ENCODE data around the gene CAPZA2. TPM values are rescaled to one million over a fixed set of nuclear protein-coding genes. Genes with fewer than 3 reads are reported as not detected.

The CAPZA2 gene
- total RNA-seq, 1 experiment from 2014 or later, result 153 TPM

DNA sequence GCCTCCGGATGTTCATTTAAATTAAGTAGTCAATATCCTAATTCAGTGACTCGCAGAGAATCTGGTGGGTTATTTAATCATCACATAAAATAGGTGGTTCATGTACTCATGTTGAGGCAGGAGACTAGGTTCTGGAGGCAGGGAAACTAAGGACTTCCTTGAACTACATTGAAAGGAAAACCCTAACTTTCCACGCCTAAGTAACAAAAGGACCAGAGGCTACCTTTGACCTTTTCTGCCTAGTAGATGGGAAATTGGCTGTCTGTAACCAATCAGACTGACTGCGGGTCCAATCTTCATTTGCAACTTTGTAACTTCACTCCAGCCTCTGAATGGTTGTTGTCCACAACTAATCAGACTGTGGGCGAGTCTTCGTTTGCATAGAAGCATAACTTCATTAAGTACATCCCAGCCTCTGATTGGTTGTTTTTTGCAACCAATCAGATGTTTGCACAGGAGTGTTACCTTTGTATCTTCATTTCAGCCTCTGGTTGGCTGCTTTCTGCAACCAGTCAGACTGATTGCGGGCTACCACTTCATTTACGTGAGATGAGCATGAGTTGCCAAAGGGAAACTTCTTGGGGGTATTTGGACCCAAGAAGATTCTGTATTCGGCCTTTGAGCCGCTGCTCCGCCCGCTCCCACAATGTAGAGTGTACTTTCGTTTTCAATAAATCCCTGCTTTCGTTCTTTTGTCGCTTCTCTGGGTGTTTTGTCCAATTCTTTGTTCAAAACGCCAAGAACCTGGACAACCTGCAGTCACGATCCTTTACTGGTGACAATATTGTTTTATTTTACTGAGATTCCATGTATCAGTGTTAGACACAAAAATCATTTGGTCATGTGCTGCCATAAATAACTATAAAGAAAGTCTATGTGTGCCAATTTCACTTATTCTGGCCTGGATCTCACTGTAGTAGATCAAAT, 89.2 kb downstream of the CAPZA2 start (continued):
- TF ChIP-seq, protein P1, sequence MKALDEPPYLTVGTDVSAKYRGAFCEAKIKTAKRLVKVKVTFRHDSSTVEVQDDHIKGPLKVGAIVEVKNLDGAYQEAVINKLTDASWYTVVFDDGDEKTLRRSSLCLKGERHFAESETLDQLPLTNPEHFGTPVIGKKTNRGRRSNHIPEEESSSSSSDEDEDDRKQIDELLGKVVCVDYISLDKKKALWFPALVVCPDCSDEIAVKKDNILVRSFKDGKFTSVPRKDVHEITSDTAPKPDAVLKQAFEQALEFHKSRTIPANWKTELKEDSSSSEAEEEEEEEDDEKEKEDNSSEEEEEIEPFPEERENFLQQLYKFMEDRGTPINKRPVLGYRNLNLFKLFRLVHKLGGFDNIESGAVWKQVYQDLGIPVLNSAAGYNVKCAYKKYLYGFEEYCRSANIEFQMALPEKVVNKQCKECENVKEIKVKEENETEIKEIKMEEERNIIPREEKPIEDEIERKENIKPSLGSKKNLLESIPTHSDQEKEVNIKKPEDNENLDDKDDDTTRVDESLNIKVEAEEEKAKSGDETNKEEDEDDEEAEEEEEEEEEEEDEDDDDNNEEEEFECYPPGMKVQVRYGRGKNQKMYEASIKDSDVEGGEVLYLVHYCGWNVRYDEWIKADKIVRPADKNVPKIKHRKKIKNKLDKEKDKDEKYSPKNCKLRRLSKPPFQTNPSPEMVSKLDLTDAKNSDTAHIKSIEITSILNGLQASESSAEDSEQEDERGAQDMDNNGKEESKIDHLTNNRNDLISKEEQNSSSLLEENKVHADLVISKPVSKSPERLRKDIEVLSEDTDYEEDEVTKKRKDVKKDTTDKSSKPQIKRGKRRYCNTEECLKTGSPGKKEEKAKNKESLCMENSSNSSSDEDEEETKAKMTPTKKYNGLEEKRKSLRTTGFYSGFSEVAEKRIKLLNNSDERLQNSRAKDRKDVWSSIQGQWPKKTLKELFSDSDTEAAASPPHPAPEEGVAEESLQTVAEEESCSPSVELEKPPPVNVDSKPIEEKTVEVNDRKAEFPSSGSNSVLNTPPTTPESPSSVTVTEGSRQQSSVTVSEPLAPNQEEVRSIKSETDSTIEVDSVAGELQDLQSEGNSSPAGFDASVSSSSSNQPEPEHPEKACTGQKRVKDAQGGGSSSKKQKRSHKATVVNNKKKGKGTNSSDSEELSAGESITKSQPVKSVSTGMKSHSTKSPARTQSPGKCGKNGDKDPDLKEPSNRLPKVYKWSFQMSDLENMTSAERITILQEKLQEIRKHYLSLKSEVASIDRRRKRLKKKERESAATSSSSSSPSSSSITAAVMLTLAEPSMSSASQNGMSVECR (CRISPR knock-in tag; IDR thresholded peaks at IDR 0.05; ENCODE audit: borderline replicate concordance), result no peak
- TF ChIP-seq CBFB (CRISPR knock-in tag; IDR thresholded peaks at IDR 0.05; ENCODE audit: low read depth), result no peak
- no peak for TF ChIP-seq GABPB1 (CRISPR knock-in tag; IDR thresholded peaks at IDR 0.05)

DNA sequence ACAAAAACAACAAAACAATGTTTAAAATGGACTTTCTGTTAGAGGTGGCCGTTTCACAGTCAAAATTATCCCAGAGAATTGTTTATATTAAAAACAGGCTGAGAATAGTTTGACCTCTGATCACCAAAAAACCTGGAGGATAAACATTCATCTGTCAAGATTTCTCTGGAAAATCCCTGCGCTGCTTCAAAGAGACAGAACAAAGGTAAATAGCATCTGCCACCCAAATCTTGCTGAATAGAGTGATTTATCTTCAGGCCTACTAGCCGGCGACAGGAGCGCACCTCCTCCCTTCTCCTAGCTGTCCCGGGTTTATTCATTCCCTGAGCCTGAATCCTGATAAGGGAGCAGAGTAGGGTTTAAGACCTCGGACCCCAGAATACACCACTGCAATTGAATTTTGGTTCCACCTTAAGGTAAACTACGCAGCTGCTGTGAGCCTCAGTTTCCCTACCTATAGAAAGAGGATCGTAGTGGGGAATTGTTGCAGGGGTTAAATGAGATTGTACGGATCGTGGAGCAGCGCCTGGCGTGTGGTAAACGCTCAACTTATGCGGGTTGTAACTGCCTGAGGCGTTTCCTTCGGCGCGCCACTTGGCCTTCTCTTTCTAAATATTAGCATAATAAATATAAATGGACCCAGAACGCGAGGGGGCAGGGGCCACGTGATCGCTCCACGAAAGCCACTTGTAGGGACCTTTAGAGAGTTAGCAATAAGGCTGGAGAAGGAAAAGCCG, 90.4 kb downstream of the CAPZA2 start:
- TF ChIP-seq OVOL2 (CRISPR knock-in tag; IDR thresholded peaks at IDR 0.05; ENCODE audit: borderline replicate concordance), result no peak
- TF ChIP-seq, protein P2, sequence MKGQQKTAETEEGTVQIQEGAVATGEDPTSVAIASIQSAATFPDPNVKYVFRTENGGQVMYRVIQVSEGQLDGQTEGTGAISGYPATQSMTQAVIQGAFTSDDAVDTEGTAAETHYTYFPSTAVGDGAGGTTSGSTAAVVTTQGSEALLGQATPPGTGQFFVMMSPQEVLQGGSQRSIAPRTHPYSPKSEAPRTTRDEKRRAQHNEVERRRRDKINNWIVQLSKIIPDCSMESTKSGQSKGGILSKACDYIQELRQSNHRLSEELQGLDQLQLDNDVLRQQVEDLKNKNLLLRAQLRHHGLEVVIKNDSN (CRISPR knock-in tag; IDR thresholded peaks at IDR 0.05), result peak; percentile 60
- TF ChIP-seq, protein P3, sequence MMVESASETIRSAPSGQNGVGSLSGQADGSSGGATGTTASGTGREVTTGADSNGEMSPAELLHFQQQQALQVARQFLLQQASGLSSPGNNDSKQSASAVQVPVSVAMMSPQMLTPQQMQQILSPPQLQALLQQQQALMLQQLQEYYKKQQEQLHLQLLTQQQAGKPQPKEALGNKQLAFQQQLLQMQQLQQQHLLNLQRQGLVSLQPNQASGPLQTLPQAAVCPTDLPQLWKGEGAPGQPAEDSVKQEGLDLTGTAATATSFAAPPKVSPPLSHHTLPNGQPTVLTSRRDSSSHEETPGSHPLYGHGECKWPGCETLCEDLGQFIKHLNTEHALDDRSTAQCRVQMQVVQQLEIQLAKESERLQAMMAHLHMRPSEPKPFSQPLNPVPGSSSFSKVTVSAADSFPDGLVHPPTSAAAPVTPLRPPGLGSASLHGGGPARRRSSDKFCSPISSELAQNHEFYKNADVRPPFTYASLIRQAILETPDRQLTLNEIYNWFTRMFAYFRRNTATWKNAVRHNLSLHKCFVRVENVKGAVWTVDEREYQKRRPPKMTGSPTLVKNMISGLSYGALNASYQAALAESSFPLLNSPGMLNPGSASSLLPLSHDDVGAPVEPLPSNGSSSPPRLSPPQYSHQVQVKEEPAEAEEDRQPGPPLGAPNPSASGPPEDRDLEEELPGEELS (CRISPR knock-in tag; IDR thresholded peaks at IDR 0.05), result peak; percentile 28; the same call in 1 of the 2 replicates
- Mint-ChIP-seq H3K9me3 (no peaks in the 10 kb centered on the region), H3K4me3 (peak overlapping the region; percentile 84), H3K27me3 (ENCODE audit: low read depth) (peaks cover 4% of the 10 kb centered on the region), H3K4me1 (peaks cover 44% of the 10 kb centered on the region), H3K27ac (peak overlapping the region; percentile 98), H3K36me3 (0 out of 2 replicates have a peak, but pooled peaks cover 2% of the 10 kb centered on the region)
- ATAC-seq, result peak; percentile 49
- ChIA-PET CTCF (interaction anchor here (0.6 to 1.2 kb wide), 2 partner anchors 21 to 166 kb away, joined by 4 to 6 read pairs; no protein-coding TSS in a partner anchor), POLR2A (interaction anchor here (0.8 to 1.2 kb wide), 2 partner anchors 20 to 21 kb away, joined by 3 read pairs; no protein-coding TSS in a partner anchor)
- DNase-seq (ENCODE audit: low spot score), result peak; percentile 38

DNA sequence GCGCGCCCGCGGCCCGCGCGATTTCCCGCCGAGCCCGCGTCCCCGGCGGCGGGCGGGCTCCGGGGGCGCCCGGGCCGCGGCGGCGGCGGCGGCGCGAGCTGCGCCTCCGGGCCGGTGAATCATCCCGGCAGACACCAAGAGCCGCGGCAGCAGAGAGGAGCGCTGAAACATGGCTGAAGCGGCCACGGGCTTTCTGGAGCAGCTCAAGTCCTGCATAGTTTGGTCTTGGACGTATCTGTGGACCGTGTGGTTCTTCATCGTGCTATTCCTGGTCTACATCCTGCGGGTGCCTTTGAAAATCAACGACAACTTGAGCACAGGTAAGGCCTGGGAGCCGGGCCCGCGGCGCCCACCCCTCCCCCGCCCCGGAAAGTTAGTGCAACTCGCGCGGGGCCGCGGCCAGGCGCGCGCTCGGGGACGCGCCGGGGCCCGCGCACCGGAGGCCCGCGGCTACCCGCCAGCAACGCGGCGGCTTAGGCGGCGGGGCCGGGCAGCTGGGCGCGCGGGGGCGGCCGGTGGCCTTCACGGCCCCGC, 91.1 kb downstream of the CAPZA2 start, which contains the start of gene ST7:
Gene ST7, plus strand, starts transcription at position 130 of the 534 bp plus-strand sequence. Its CDS starts 40 bp downstream, at position 170.
- ATAC-seq, result peak; percentile 37
- Mint-ChIP-seq H3K4me3 (peak within 1 kb of the TSS; percentile 95), H3K9me3 (no peaks in the 10 kb centered on the region), H3K36me3 (0 out of 2 replicates have a peak, but pooled peaks cover 2% of the 10 kb centered on the region), H3K4me1 (peaks cover 49% of the 10 kb centered on the region), H3K27me3 (ENCODE audit: low read depth) (peaks cover 4% of the 10 kb centered on the region), H3K27ac (peak within 1 kb of the TSS; percentile 100)
- POLR2A ChIA-PET, result interaction anchor here (0.8 to 1.4 kb wide), 2 partner anchors 16 to 22 kb away, joined by 3 to 5 read pairs; no protein-coding TSS in a partner anchor
- DNase-seq (ENCODE audit: low spot score), result peak; percentile 51
- CTCF ChIA-PET, result interaction anchor here (0.6 to 1.4 kb wide), 5 partner anchors 12 to 165 kb away, joined by 3 to 6 read pairs (median 4); no protein-coding TSS in a partner anchor
- TF ChIP-seq, protein P4, sequence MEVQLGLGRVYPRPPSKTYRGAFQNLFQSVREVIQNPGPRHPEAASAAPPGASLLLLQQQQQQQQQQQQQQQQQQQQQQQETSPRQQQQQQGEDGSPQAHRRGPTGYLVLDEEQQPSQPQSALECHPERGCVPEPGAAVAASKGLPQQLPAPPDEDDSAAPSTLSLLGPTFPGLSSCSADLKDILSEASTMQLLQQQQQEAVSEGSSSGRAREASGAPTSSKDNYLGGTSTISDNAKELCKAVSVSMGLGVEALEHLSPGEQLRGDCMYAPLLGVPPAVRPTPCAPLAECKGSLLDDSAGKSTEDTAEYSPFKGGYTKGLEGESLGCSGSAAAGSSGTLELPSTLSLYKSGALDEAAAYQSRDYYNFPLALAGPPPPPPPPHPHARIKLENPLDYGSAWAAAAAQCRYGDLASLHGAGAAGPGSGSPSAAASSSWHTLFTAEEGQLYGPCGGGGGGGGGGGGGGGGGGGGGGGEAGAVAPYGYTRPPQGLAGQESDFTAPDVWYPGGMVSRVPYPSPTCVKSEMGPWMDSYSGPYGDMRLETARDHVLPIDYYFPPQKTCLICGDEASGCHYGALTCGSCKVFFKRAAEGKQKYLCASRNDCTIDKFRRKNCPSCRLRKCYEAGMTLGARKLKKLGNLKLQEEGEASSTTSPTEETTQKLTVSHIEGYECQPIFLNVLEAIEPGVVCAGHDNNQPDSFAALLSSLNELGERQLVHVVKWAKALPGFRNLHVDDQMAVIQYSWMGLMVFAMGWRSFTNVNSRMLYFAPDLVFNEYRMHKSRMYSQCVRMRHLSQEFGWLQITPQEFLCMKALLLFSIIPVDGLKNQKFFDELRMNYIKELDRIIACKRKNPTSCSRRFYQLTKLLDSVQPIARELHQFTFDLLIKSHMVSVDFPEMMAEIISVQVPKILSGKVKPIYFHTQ (CRISPR knock-in tag; IDR thresholded peaks at IDR 0.05), result no peak
- no peak for TF ChIP-seq GTF2I (CRISPR knock-in tag; conservative IDR thresholded peaks at IDR 0.05)
- TF ChIP-seq, protein P2 (CRISPR knock-in tag; IDR thresholded peaks at IDR 0.05), result no peak; the same call in 1 of the 2 replicates
- TF ChIP-seq, protein P5, sequence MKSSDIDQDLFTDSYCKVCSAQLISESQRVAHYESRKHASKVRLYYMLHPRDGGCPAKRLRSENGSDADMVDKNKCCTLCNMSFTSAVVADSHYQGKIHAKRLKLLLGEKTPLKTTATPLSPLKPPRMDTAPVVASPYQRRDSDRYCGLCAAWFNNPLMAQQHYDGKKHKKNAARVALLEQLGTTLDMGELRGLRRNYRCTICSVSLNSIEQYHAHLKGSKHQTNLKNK (CRISPR knock-in tag; IDR thresholded peaks at IDR 0.05), result no peak
- TF ChIP-seq ZNF671 (CRISPR knock-in tag; IDR thresholded peaks at IDR 0.05), result no peak
- no peak for TF ChIP-seq PRRX2 (CRISPR knock-in tag; IDR thresholded peaks at IDR 0.05)
- TF ChIP-seq, protein P1 (CRISPR knock-in tag; IDR thresholded peaks at IDR 0.05; ENCODE audit: borderline replicate concordance), result no peak

Measured in WTC11 (cell line).